ENCODE data around the gene ZNF827. TPM values are rescaled to one million over a fixed set of nuclear protein-coding genes. Genes with fewer than 3 reads are reported as not detected.
A peak's percentile ranks its signal among the peaks of the same experiment; 100 is the strongest.

ZNF827 gene
- total and polyA plus RNA-seq, 11 donors: 4.5 to 30.1 (median 18.1) TPM

GRCh38 chr4:145821766-145822165 is 116.9 kb downstream of the ZNF827 start:
- DNase-seq (no peak), ATAC-seq (no peak)
- intact Hi-C loops (cut with DNase I): no loop called here
- Histone ChIP-seq H3K4me3 (no peak overlapping the region), H3K4me1 (peaks cover 0 to 17% (median 11%) of the 10 kb centered on the region in 12 donors), H3K36me3 (peaks cover 0 to 8% (median 0%) of the 10 kb centered on the region in 9 donors), H3K27ac (no peak overlapping the region), H3K9me3 (no peaks in the 10 kb centered on the region), H3K27me3 (no peaks in the 10 kb centered on the region)
- WGBS, 4 donors: 89 to 93% (median 91%) methylated on average over 4 of the region's 4 CpGs
- TF ChIP-seq POLR2A (IDR thresholded peaks at IDR 0.05) (no peak), CTCF (IDR thresholded peaks at IDR 0.05) (no peak)

GRCh38 chr4:145820407-145820806 is 118.2 kb downstream of the ZNF827 start:
- H3K4me3 ChIP-seq: no peak overlapping the region
- WGBS, 4 donors: 71 to 76% (median 73%) methylated on average over 3 of the region's 3 CpGs
- TF ChIP-seq POLR2A (IDR thresholded peaks at IDR 0.05): no peak
- no peak for TF ChIP-seq CTCF (IDR thresholded peaks at IDR 0.05)

GRCh38 chr4:145819853-145820181 is 118.8 kb downstream of the ZNF827 start:
- TF ChIP-seq CTCF (IDR thresholded peaks at IDR 0.05) (peak in 3 of 12 donors; percentile 5 to 12 (median 10)), POLR2A (IDR thresholded peaks at IDR 0.05) (no peak)
- DNase-seq (no peak), ATAC-seq (peak in 3 of 4 donors; percentile 28 to 78 (median 54))
- H3K4me1 ChIP-seq: peaks cover 0 to 17% (median 11%) of the 10 kb centered on the region in 12 donors
- peak overlapping the region in 3 of 12 donors; percentile 30 to 63 (median 39) for H3K27ac ChIP-seq
- no peaks in the 10 kb centered on the region for H3K9me3 ChIP-seq
- intact Hi-C loops (cut with DNase I): no loop called here
- peaks cover 0 to 6% (median 0%) of the 10 kb centered on the region in 9 donors for H3K36me3 ChIP-seq
- 35 to 45% (median 44%) methylated on average over 5 of the region's 5 CpGs for WGBS, 4 donors
- H3K4me3 ChIP-seq: no peak overlapping the region
- H3K27me3 ChIP-seq: no peaks in the 10 kb centered on the region

More at GRCh38 chr4:145820407-145820806, 118.2 kb downstream of the ZNF827 start:
- Histone ChIP-seq H3K4me1 (peaks cover 0 to 17% (median 11%) of the 10 kb centered on the region in 12 donors), H3K9me3 (no peaks in the 10 kb centered on the region), H3K27ac (peak overlapping the region in 1 of 12 donors; percentile 34), H3K36me3 (peaks cover 0 to 7% (median 0%) of the 10 kb centered on the region in 9 donors), H3K27me3 (no peaks in the 10 kb centered on the region)
- ATAC-seq (no peak), DNase-seq (no peak)
- intact Hi-C loops (cut with DNase I): no loop called here

- no peaks in the 10 kb centered on the region for H3K27me3 ChIP-seq
- H3K27ac ChIP-seq: peak overlapping the region in 3 of 12 donors; percentile 30 to 63 (median 39)
- H3K36me3 ChIP-seq: peaks cover 0 to 6% (median 0%) of the 10 kb centered on the region in 9 donors
- WGBS, 4 donors: 50 to 61% (median 52%) methylated on average over 10 of the region's 10 CpGs
- ATAC-seq (peak in 3 of 4 donors; percentile 25 to 71 (median 36)), DNase-seq (no peak)
- no peaks in the 10 kb centered on the region for H3K9me3 ChIP-seq
- TF ChIP-seq CTCF (IDR thresholded peaks at IDR 0.05) (no peak), POLR2A (IDR thresholded peaks at IDR 0.05) (no peak)
- H3K4me3 ChIP-seq: no peak overlapping the region
- intact Hi-C loops (cut with DNase I): no loop called here
- H3K4me1 ChIP-seq: peaks cover 0 to 17% (median 11%) of the 10 kb centered on the region in 12 donors
Measured at GRCh38 chr4:145819101-145819852, 119.3 kb downstream of the ZNF827 start.
